ENCODE data around the gene COX19.

DNA sequence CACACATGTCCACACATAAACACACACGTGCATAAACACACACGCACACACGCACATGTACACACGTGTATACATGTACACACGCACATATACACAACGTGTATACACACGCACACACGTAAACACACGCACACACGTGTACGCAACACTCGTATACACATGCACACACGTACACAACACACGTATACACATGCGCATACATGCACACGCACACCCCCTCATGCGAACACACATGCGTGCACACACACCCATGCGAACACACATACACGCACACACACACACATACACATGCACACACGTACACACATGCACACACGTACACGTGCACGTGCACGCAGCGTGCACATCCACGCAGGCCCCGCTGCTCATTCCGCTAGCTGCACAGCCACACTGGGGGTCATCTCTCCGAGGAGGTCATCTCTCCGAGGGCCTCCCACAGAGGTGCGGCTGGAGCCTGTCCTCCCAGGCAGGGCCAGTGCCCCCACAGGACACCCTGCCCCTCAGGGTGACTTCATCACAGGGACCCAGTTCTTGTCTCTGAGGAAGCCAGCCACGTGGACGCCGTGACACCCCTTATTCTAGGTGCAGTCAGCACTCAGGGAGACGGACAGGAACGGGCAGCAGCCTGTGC is 33.5 kb upstream of the COX19 start:
- TF ChIP-seq, protein P1, sequence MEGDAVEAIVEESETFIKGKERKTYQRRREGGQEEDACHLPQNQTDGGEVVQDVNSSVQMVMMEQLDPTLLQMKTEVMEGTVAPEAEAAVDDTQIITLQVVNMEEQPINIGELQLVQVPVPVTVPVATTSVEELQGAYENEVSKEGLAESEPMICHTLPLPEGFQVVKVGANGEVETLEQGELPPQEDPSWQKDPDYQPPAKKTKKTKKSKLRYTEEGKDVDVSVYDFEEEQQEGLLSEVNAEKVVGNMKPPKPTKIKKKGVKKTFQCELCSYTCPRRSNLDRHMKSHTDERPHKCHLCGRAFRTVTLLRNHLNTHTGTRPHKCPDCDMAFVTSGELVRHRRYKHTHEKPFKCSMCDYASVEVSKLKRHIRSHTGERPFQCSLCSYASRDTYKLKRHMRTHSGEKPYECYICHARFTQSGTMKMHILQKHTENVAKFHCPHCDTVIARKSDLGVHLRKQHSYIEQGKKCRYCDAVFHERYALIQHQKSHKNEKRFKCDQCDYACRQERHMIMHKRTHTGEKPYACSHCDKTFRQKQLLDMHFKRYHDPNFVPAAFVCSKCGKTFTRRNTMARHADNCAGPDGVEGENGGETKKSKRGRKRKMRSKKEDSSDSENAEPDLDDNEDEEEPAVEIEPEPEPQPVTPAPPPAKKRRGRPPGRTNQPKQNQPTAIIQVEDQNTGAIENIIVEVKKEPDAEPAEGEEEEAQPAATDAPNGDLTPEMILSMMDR (conservative IDR thresholded peaks at IDR 0.05; ENCODE audit: low read depth, low read length): no peak
- no peak for TF ChIP-seq EZH2 (IDR thresholded peaks at IDR 0.05; ENCODE audit: low read length, unreplicated experiment)

All from PC-3 (cell line).